ENCODE data around the gene PRKACA. TPM values are rescaled to one million over a fixed set of nuclear protein-coding genes. Genes with fewer than 3 reads are reported as not detected.

The PRKACA gene
- total RNA-seq, 1 donor from 2014 or later = 67.4 TPM

- intact Hi-C loops (cut with micrococcal nuclease) = no loop called here
Measured at GRCh38 chr19:14096272-14096992, 21.1 kb downstream of the PRKACA start.

GRCh38 chr19:14094854-14095253 is 22.7 kb downstream of the PRKACA start:
- intact Hi-C loops (cut with micrococcal nuclease) = no loop called here

GRCh38 chr19:14093117-14093823 is 24.3 kb downstream of the PRKACA start:
- intact Hi-C loops (cut with micrococcal nuclease) = no loop called here

- intact Hi-C loops (cut with micrococcal nuclease) = loop anchor here (1.0 kb wide), 3 partner anchors 11 to 44 kb away; partner anchors contain the start of genes ASF1B and PRKACA
Measured at GRCh38 chr19:14091813-14092462, 25.6 kb downstream of the PRKACA start.

- intact Hi-C loops (cut with micrococcal nuclease) = loop anchor here (1.0 kb wide), 3 partner anchors 10 to 45 kb away; partner anchors contain the start of genes ASF1B and PRKACA
Measured at GRCh38 chr19:14091081-14091812, 26.3 kb downstream of the PRKACA start.

GRCh38 chr19:14090509-14091080 is 27.0 kb downstream of the PRKACA start, which contains the start of gene SAMD1:
TSS of gene SAMD1 (minus strand) at chr19:14090751.
- intact Hi-C loops (cut with micrococcal nuclease) = loop anchor here (1.0 kb wide), 3 partner anchors 9 to 46 kb away; partner anchors contain the start of genes ASF1B and PRKACA

GRCh38 chr19:14089662-14090508 is 27.7 kb downstream of the PRKACA start:
- intact Hi-C loops (cut with micrococcal nuclease) = loop anchor here (10.0 kb wide), 1 partner anchor 1145 kb away; the partner anchor contains the start of gene RAD23A

- intact Hi-C loops (cut with micrococcal nuclease) = loop anchor here (10.0 kb wide), 1 partner anchor 1145 kb away; the partner anchor contains the start of gene RAD23A
Measured at GRCh38 chr19:14089412-14089661, 28.2 kb downstream of the PRKACA start.

GRCh38 chr19:14088634-14089411 is 28.7 kb downstream of the PRKACA start:
- intact Hi-C loops (cut with micrococcal nuclease) = loop anchor here (10.0 kb wide), 1 partner anchor 1144 kb away; the partner anchor contains the start of gene RAD23A

GRCh38 chr19:14086098-14086497 is 31.5 kb downstream of the PRKACA start:
- intact Hi-C loops (cut with micrococcal nuclease) = loop anchor here (10.0 kb wide), 1 partner anchor 1141 kb away; the partner anchor contains the start of gene RAD23A

GRCh38 chr19:14085309-14085995 is 32.1 kb downstream of the PRKACA start, which contains the start of gene C19orf67:
TSS of gene C19orf67 (minus strand) at chr19:14085783. CDS start at chr19:14085627, 156 bp downstream.
- intact Hi-C loops (cut with micrococcal nuclease) = loop anchor here (10.0 kb wide), 1 partner anchor 1141 kb away; the partner anchor contains the start of gene RAD23A

GRCh38 chr19:14082675-14082960 is 34.9 kb downstream of the PRKACA start:
- intact Hi-C loops (cut with micrococcal nuclease) = loop anchor here (5.0 to 10.0 kb wide), 2 partner anchors 310 to 1138 kb away; partner anchors contain the start of genes C19orf53 and RAD23A

GRCh38 chr19:14081797-14082674 is 35.5 kb downstream of the PRKACA start:
- intact Hi-C loops (cut with micrococcal nuclease) = loop anchor here (1.0 to 10.0 kb wide), 7 partner anchors 9 to 1137 kb away; partner anchors contain the start of genes C19orf53, DCAF15, IER2 and PRKACA

- intact Hi-C loops (cut with micrococcal nuclease) = loop anchor here (1.0 to 10.0 kb wide), 7 partner anchors 10 to 1136 kb away; partner anchors contain the start of genes C19orf53, DCAF15, IER2 and PRKACA
Measured at GRCh38 chr19:14080887-14081796, 36.4 kb downstream of the PRKACA start.

GRCh38 chr19:14078411-14078810 is 39.2 kb downstream of the PRKACA start:
- intact Hi-C loops (cut with micrococcal nuclease) = no loop called here
